ENCODE data around the gene CRYBB1.

GRCh38 chr22:26608129-26608528 lies 9.7 kb downstream of the CRYBB1 start:
- TF ChIP-seq CTCF (IDR thresholded peaks at IDR 0.05 in 8 of 11, conservative IDR thresholded peaks at IDR 0.05 in 3 of 11) (no peak), POLR2AphosphoS5 (IDR thresholded peaks at IDR 0.05) (no peak)
